Skeletal muscle cell (primary cell): ENCODE results near the gene VMO1.

Experiments used
- DNase-seq: peaks from one replicate; pipeline ENCODE4 v3.0.0-alpha.2; 2010; ENCODE audit warnings: low read depth
- H3K4me3 ChIP-seq: 2 replicates; pipeline ENCODE4 v1.5.1; 2011; ENCODE audit warnings: low read depth, mild to moderate bottlenecking, control low read depth, low read length, moderate library complexity

VMO1 gene

DNA sequence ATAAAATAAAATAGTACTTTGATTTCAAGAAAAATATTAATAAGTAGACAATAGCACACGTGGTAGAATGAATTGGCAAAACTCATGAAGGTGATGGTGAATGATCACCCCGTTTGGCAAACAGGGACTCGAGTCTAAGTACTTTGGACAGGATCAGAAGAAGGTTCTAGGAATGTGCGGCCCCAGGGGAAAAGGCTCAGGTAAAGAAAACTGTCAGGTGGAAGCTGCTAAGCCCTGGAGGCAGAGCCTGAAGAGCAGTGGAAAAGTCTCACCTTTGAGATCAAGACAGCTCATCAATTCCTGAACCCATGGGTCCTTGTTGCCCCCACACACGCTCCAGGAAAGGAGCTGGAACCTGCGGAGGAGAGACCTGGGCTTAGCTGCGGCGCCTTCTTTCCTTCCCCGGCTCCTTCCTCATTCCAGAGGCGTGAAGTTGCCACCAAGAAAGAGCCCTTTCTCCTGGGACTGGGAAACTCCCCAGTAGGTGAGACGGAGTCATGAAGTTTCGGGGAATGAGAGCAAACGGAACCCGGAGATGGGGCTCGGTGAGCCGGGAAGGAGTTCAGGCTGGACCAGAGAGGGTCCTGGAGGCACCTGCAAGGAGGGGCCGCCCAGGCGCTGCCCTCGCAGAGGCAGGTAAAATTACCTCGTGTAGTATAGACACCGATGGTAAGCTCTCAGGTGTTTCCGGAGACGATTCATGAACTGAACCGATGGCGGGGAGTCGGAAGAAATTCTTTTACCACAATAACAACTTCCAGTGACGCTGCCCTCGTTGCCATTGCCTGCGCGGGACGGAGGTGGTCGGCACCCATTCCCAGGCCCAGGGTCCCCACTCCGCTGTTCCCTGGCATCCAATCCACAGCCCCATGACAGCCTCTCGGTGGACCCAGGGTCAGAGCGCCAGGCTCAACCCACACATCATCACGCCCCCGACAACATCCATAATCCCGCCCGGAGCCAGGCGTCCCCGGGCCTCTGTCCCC, 47.7 kb downstream of the VMO1 start:
- H3K4me3 ChIP-seq = peak overlapping the region; percentile 69
- DNase-seq = no peak

DNA sequence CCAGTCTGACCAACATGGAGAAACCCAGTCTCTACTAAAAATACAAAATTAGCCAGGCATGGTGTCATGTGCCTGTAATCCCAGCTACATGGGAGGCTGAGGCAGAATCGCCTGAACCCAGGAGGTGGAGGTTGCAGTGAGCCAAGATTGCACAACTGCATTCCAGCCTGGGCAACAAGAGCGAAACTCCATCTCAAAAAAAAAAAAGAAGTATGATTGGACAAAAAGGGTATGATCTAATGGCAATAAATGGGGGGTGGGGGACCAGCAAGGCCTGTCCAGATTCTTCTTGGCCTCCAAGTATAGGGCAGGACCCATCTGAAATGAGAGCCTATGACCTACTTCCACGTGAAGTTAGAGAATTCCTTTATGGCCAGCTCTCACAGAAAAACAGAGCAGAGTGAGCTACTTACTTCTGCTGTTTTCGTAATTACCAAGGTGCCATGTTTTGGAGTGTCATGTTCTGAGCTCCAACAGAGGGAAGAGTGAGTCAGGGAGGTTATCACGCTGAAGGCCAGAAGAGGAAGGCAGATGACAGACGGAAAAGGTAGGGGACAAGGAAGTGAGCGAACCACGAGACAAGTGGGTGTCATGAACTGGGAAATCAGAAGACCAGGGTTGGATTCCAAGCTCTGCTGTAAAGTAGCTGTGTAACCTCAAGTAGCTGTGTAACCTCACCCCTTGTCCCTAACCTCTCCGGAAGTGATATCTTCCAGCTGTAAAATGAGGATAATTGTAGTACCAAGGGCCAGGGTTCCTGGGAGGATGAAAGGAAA, 50.1 kb downstream of the VMO1 start:
- no peak for DNase-seq
- H3K4me3 ChIP-seq = no peak overlapping the region
